K562 (cell line): Measurements from ENCODE around the gene PRTFDC1. TPM values are rescaled to one million over a fixed set of nuclear protein-coding genes. Genes with fewer than 3 reads are reported as not detected.

Experiments
- ARID1B ChIP-seq: fragments of 450-650 bp; IDR thresholded peaks from 2 replicates; pipeline ENCODE4 v1.6.1; 2016; ENCODE audit warnings: antibody characterized with exemption, mild to moderate bottlenecking, inconsistent platforms
- C11orf30 ChIP-seq: fragments of 450-650 bp; IDR thresholded peaks from 2 replicates; pipeline ENCODE4 v1.6.1; 2016; ENCODE audit warnings: low read depth, mild to moderate bottlenecking
- CHD4 ChIP-seq: fragments of 200-600 bp; sonication (generic); IDR thresholded peaks from 3 replicates; pipeline ENCODE4 v1.6.1; 2012; ENCODE audit warnings: low read depth, mild to moderate bottlenecking, mixed read lengths, low read length, inconsistent platforms; ENCODE audit not compliant: insufficient read depth, insufficient replicate concordance, poor library complexity, severe bottlenecking
- MAFF ChIP-seq: IDR thresholded peaks from 2 replicates; pipeline ENCODE4 v1.6.1; 2012; ENCODE audit warnings: low read length, improper control_type of control experiment
- MAFG ChIP-seq: fragments of 450-650 bp; conservative IDR thresholded peaks from 2 replicates; pipeline ENCODE4 v1.6.1; 2016; ENCODE audit warnings: missing genetic modification characterization, missing compliant biosample characterization
- MAFK ChIP-seq: IDR thresholded peaks from 2 replicates; pipeline ENCODE4 v1.6.1; 2011; ENCODE audit warnings: low read length, improper control_type of control experiment
- NFE2 ChIP-seq: IDR thresholded peaks from 2 replicates; pipeline ENCODE4 v1.6.1; 2014; ENCODE audit warnings: antibody characterized with exemption, low read depth
- NR3C1 ChIP-seq: sonication (generic); formaldehyde crosslinking; IDR thresholded peaks from 2 replicates; pipeline ENCODE4 v1.8.1; 2022; ENCODE audit warnings: missing genetic modification reagents
- PRMT5 ChIP-seq: sonication (generic); formaldehyde crosslinking; IDR thresholded peaks from 2 replicates; pipeline ENCODE4 v1.5.0; 2020; ENCODE audit warnings: missing genetic modification reagents
- RBM14 ChIP-seq: fragments of 200-400 bp; formaldehyde crosslinking; IDR thresholded peaks from 2 replicates; pipeline ENCODE4 v1.6.1; 2018; ENCODE audit warnings: low read depth, mild to moderate bottlenecking, low read length, moderate library complexity, borderline replicate concordance; ENCODE audit not compliant: insufficient read depth
- TRIM24 ChIP-seq, 2 experiments: fragments of 450-650 bp; IDR thresholded peaks; 2 replicates each; pipeline ENCODE4 v1.6.1; 2016
- ZBTB7A ChIP-seq: IDR thresholded peaks from 2 replicates; pipeline ENCODE4 v1.6.1; 2011; ENCODE audit warnings: low read depth, mild to moderate bottlenecking, low read length, moderate library complexity, borderline replicate concordance; ENCODE audit not compliant: control insufficient read depth
- ZNF12 ChIP-seq: sonication (generic); formaldehyde crosslinking; IDR thresholded peaks from 2 replicates; pipeline ENCODE4 v1.4.0; 2020; ENCODE audit warnings: mild to moderate bottlenecking, missing genetic modification reagents
- ZNF316 ChIP-seq: fragments of 450-650 bp; IDR thresholded peaks from 2 replicates; pipeline ENCODE4 v1.6.1; 2016
- polyA plus RNA-seq, 8 experiments: library from polyadenylated mRNA; depleted of rRNA in 4 of 8; stranded (reverse) in 5 of 8; unstranded in 3 of 8; fragments of >200 nt; fragmentation: Nextera tagmentation in 2 of 8; fragmentation: Illumina TruSeq in 1 of 8; extraction: Ambion mirVana in 2 of 8; extraction: Trizol in 1 of 8; gene quantifications; 2 replicates each; pipeline versions ENCODE4 v1.2.1 to v1.2.3, GENCODE V29; 2011 to 2014; ENCODE audit warnings: inconsistent platforms in 1 of 8, missing spikeins in 1 of 8
- total RNA-seq, 7 experiments: library from RNA; depleted of rRNA in 6 of 7; stranded (reverse); fragments of >200 nt in 6 of 7; fragmentation: Illumina TruSeq in 2 of 7; extraction: Trizol in 2 of 7; gene quantifications; 2 replicates each; pipeline versions ENCODE4 v1.2.1 to v1.2.3, GENCODE V29; 2011 to 2021; ENCODE audit warnings: low replicate concordance in 1 of 7
- TF ChIP-seq, protein P1 (sequence below): fragments of 250-450 bp; sonication (Bioruptor Pico); IDR thresholded peaks from 2 replicates; pipeline ENCODE4 v1.5.0; 2021
- TF ChIP-seq, protein P2 (sequence below): fragments of 450-650 bp; IDR thresholded peaks from 2 replicates; pipeline ENCODE4 v1.6.1; 2017; ENCODE audit warnings: antibody characterized with exemption, mild to moderate bottlenecking
- TF ChIP-seq, protein P3 (sequence below): fragments of 250-450 bp; sonication (Bioruptor Pico); IDR thresholded peaks from 2 replicates; pipeline ENCODE4 v1.4.0; 2020; ENCODE audit warnings: mild to moderate bottlenecking

Gene PRTFDC1
- total and polyA plus RNA-seq, 9 of the 15 experiments (the other 6 are each of a cell fraction or from before 2014, with no cell fraction given), result 7.0 to 27.6 (median 10.0) TPM

DNA sequence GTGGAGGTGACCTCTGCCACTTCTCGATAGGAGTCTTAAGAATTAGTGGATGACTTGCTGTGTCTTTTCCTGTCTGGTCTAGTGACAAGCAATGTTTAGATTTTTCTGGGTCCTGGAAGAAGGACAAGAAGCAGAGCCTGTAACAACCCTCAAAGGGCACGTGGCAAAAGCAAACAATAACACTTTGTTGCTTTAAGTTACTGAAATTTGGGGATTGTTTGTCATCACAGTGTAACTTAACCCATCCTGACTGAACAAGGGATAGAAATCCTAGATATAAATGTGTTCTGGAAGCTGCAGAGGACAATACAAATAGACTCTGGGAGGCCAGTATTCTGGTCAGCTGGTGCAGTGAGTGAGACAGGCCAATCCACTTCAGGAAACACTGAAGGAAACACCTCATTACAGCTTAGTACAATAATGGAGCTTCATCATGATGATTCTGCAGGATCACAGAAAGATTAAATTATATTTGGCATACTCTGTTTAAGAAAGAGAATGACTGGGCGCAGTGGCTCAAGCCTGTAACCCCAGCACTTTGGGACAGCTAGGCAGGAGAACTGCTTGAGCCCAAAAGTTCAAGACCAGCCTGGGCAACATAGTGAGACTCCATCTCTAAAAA, 40.2 kb upstream of the PRTFDC1 start (continued):
- TF ChIP-seq MAFF (peak; percentile 45; the same call in 1 of the 2 replicates), C11orf30 (peak; percentile 67), NR3C1 (CRISPR knock-in tag) (no peak), CHD4 (no peak), RBM14 (no peak), NFE2 (peak; percentile 61), MAFG (tag) (peak; percentile 77), ARID1B (0 out of 2 replicates have a peak, but pooled peaks have one; percentile 19), TRIM24 (IDR thresholded peaks at IDR 0.05) (0 out of 4 replicates have a peak, but pooled peaks of 1 of the 2 experiments have one; percentile 20), ZNF316 (peak; percentile 63), MAFK (peak; percentile 38; the same call in 1 of the 2 replicates), ZNF12 (CRISPR knock-in tag) (peak; percentile 94), ZBTB7A (no peak), PRMT5 (CRISPR knock-in tag) (no peak)
- TF ChIP-seq, protein P1, sequence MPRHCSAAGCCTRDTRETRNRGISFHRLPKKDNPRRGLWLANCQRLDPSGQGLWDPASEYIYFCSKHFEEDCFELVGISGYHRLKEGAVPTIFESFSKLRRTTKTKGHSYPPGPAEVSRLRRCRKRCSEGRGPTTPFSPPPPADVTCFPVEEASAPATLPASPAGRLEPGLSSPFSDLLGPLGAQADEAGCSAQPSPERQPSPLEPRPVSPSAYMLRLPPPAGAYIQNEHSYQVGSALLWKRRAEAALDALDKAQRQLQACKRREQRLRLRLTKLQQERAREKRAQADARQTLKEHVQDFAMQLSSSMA (CRISPR knock-in tag), result no peak
- TF ChIP-seq, protein P2, sequence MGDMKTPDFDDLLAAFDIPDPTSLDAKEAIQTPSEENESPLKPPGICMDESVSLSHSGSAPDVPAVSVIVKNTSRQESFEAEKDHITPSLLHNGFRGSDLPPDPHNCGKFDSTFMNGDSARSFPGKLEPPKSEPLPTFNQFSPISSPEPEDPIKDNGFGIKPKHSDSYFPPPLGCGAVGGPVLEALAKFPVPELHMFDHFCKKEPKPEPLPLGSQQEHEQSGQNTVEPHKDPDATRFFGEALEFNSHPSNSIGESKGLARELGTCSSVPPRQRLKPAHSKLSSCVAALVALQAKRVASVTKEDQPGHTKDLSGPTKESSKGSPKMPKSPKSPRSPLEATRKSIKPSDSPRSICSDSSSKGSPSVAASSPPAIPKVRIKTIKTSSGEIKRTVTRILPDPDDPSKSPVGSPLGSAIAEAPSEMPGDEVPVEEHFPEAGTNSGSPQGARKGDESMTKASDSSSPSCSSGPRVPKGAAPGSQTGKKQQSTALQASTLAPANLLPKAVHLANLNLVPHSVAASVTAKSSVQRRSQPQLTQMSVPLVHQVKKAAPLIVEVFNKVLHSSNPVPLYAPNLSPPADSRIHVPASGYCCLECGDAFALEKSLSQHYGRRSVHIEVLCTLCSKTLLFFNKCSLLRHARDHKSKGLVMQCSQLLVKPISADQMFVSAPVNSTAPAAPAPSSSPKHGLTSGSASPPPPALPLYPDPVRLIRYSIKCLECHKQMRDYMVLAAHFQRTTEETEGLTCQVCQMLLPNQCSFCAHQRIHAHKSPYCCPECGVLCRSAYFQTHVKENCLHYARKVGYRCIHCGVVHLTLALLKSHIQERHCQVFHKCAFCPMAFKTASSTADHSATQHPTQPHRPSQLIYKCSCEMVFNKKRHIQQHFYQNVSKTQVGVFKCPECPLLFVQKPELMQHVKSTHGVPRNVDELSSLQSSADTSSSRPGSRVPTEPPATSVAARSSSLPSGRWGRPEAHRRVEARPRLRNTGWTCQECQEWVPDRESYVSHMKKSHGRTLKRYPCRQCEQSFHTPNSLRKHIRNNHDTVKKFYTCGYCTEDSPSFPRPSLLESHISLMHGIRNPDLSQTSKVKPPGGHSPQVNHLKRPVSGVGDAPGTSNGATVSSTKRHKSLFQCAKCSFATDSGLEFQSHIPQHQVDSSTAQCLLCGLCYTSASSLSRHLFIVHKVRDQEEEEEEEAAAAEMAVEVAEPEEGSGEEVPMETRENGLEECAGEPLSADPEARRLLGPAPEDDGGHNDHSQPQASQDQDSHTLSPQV, result peak; percentile 64; the same call in 1 of the 2 replicates
- TF ChIP-seq, protein P3, sequence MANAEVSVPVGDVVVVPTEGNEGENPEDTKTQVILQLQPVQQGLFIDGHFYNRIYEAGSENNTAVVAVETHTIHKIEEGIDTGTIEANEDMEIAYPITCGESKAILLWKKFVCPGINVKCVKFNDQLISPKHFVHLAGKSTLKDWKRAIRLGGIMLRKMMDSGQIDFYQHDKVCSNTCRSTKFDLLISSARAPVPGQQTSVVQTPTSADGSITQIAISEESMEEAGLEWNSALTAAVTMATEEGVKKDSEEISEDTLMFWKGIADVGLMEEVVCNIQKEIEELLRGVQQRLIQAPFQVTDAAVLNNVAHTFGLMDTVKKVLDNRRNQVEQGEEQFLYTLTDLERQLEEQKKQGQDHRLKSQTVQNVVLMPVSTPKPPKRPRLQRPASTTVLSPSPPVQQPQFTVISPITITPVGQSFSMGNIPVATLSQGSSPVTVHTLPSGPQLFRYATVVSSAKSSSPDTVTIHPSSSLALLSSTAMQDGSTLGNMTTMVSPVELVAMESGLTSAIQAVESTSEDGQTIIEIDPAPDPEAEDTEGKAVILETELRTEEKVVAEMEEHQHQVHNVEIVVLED, result no peak
